Left kidney (tissue), 2 donors: ENCODE measurements around the gene DNAJC25. TPM values are rescaled to one million over a fixed set of nuclear protein-coding genes. Genes with fewer than 3 reads are reported as not detected.
"Not testable (repeated sequence)": the region's sequence is repeated elsewhere in the genome, so short reads cannot be mapped to it uniquely, and the experiment has no call there.

Source experiments
- DNase-seq: peaks from one replicate; pipeline ENCODE4 v3.0.0-alpha.2; 2013
- polyA plus RNA-seq: library from polyadenylated mRNA; unstranded; fragments of 120-200 nt; gene quantifications from one replicate; pipeline ENCODE4 v1.2.1, GENCODE V29; 2013; ENCODE audit not compliant: insufficient read length

Gene DNAJC25
- polyA plus RNA-seq, 1 donor, result 16.5 TPM

GRCh38 chr9:111663301-111663823 lies 32.2 kb downstream of the DNAJC25 start:
- DNase-seq, result no peak

- no peak for DNase-seq
Observed at GRCh38 chr9:111668026-111668573, 37.0 kb downstream of the DNAJC25 start.

- DNase-seq, result not testable (repeated sequence)
Observed at GRCh38 chr9:111668601-111669000, 37.5 kb downstream of the DNAJC25 start.

GRCh38 chr9:111674319-111674718 lies 43.2 kb downstream of the DNAJC25 start:
- DNase-seq, result no peak

GRCh38 chr9:111676116-111676515 lies 45.0 kb downstream of the DNAJC25 start:
- no peak for DNase-seq

GRCh38 chr9:111678293-111678692 lies 47.2 kb downstream of the DNAJC25 start:
- no peak for DNase-seq

GRCh38 chr9:111679199-111679598 lies 48.1 kb downstream of the DNAJC25 start:
- DNase-seq, result no peak

- DNase-seq, result no peak
Observed at GRCh38 chr9:111683392-111683791, 52.3 kb downstream of the DNAJC25 start.

- DNase-seq, result peak; percentile 31
Observed at GRCh38 chr9:111691672-111692329, 60.7 kb downstream of the DNAJC25 start.

- DNase-seq, result no peak
Observed at GRCh38 chr9:111696796-111697195, 65.7 kb downstream of the DNAJC25 start.

- no peak for DNase-seq
Observed at GRCh38 chr9:111700776-111701175, 69.6 kb downstream of the DNAJC25 start.

Other genes starting within 250 kb of the DNAJC25 start
- 95.2 TPM for gene ECPAS, start 147.0 kb upstream of the DNAJC25 start, polyA plus RNA-seq
- 3.9 TPM for gene ZNF483, start 106.2 kb upstream of the DNAJC25 start, polyA plus RNA-seq
- 278 TPM for gene PTGR1, start 31.7 kb upstream of the DNAJC25 start, polyA plus RNA-seq
- 59.3 TPM for gene GNG10, start 30.3 kb downstream of the DNAJC25 start, polyA plus RNA-seq
- 1.5 TPM for gene SHOC1, start 163.6 kb downstream of the DNAJC25 start, polyA plus RNA-seq